Fibroblast of skin of left biceps (primary cell): ENCODE measurements around the gene TSSK3.

Experiments used
- DNase-seq, 2 experiments: peaks; one replicate each; pipeline ENCODE4 v3.0.0-alpha.2; 2013; ENCODE audit warnings: low read depth in 2 of 2

Gene TSSK3

GRCh38 chr1:32362474-32363313 lies at the start of gene TSSK3, which contains the start of gene FAM229A:
TSSK3 (plus strand) TSS chr1:32362539; CDS start chr1:32362702, 163 bp downstream.
FAM229A (minus strand) TSS chr1:32362485; CDS start chr1:32362091, 394 bp downstream.
- no peak for DNase-seq

- DNase-seq: no peak
Observed at GRCh38 chr1:32316903-32317277, 45.4 kb upstream of the TSSK3 start.

GRCh38 chr1:32318127-32318869 lies 44.0 kb upstream of the TSSK3 start:
- no peak for DNase-seq

GRCh38 chr1:32321712-32322291 lies 40.5 kb upstream of the TSSK3 start:
- no peak for DNase-seq

GRCh38 chr1:32327204-32327603 lies 35.1 kb upstream of the TSSK3 start:
- no peak for DNase-seq

GRCh38 chr1:32329931-32330466 lies 32.3 kb upstream of the TSSK3 start:
- no peak for DNase-seq

GRCh38 chr1:32330558-32331151 lies 31.7 kb upstream of the TSSK3 start:
- DNase-seq: no peak

GRCh38 chr1:32331549-32331948 lies 30.8 kb upstream of the TSSK3 start:
- no peak for DNase-seq

GRCh38 chr1:32332290-32333079 lies 29.9 kb upstream of the TSSK3 start:
- no peak for DNase-seq

- DNase-seq: no peak
Observed at GRCh38 chr1:32333251-32333963, 28.9 kb upstream of the TSSK3 start.

- no peak for DNase-seq
Observed at GRCh38 chr1:32334274-32334861, 28.0 kb upstream of the TSSK3 start.

GRCh38 chr1:32334864-32335534 lies 27.3 kb upstream of the TSSK3 start:
- DNase-seq: no peak

GRCh38 chr1:32335535-32335789 lies 26.9 kb upstream of the TSSK3 start:
- DNase-seq: no peak

- peak; percentile 39 to 46 for DNase-seq
Observed at GRCh38 chr1:32335790-32336590, 26.3 kb upstream of the TSSK3 start, which contains the start of gene MARCKSL1. MARCKSL1 (minus strand) TSS chr1:32336233; CDS start chr1:32336033, 200 bp downstream.

- DNase-seq: no peak
Observed at GRCh38 chr1:32336591-32336932, 25.8 kb upstream of the TSSK3 start.

- DNase-seq: no peak
Observed at GRCh38 chr1:32336963-32337675, 25.2 kb upstream of the TSSK3 start.

GRCh38 chr1:32337855-32338636 lies 24.3 kb upstream of the TSSK3 start:
- no peak for DNase-seq
